CD14-positive monocyte (primary cell): ENCODE results near the gene NFKBIE. TPM values are rescaled to one million over a fixed set of nuclear protein-coding genes. Genes with fewer than 3 reads are reported as not detected.

ENCODE experiments used
- DNase-seq, 3 donors: peaks; one replicate each; pipeline ENCODE4 v3.0.0-alpha.2; 2011 to 2022
- H2AFZ ChIP-seq: 2 replicates; pipeline ENCODE4 v1.6.0; 2012; ENCODE audit warnings: mild to moderate bottlenecking, low read depth, low read length, inconsistent platforms; ENCODE audit not compliant: insufficient read depth, poor library complexity, severe bottlenecking
- H3K27ac ChIP-seq, 2 donors: 1 replicate in 1 of 2; 2 replicates in 1 of 2; pipeline ENCODE4 v1.5.1; 2012 to 2013; ENCODE audit warnings: low read length in 2 of 2, control low read depth in 1 of 2, inconsistent platforms in 1 of 2, low read depth in 1 of 2, mild to moderate bottlenecking in 1 of 2
- H3K27me3 ChIP-seq, 2 donors: one replicate each; pipeline versions ENCODE4 v1.6.0 to v1.6.1; 2011 to 2013; ENCODE audit warnings: low read length in 2 of 2; ENCODE audit not compliant: control insufficient read depth in 2 of 2, insufficient read depth in 2 of 2
- H3K36me3 ChIP-seq, 2 donors: replicated peaks in 1 of 2; 1 replicate in 1 of 2; 2 replicates in 1 of 2; pipeline versions ENCODE4 v1.5.1 to v1.6.1; 2012 to 2013; ENCODE audit warnings: low read length in 2 of 2, control low read depth in 1 of 2, inconsistent platforms in 1 of 2, mild to moderate bottlenecking in 1 of 2; ENCODE audit not compliant: insufficient read depth in 2 of 2, control insufficient read depth in 1 of 2
- H3K4me1 ChIP-seq, 2 donors: 1 replicate in 1 of 2; 2 replicates in 1 of 2; pipeline versions ENCODE4 v1.5.1 to v1.6.1; 2012 to 2013; ENCODE audit warnings: low read length in 2 of 2, control low read depth in 1 of 2, inconsistent platforms in 1 of 2, mild to moderate bottlenecking in 1 of 2, moderate library complexity in 1 of 2; ENCODE audit not compliant: insufficient read depth in 2 of 2, control insufficient read depth in 1 of 2
- H3K4me2 ChIP-seq: replicated peaks from 2 replicates; pipeline ENCODE3; 2012; ENCODE audit warnings: low read length, moderate library complexity, mild to moderate bottlenecking; ENCODE audit not compliant: poor library complexity, severe bottlenecking; ENCODE audit errors: extremely low read depth
- H3K4me3 ChIP-seq, 3 experiments: fragments of 200-600 bp in 1 of 3; sonication (generic) in 1 of 3; replicated peaks in 1 of 3; 1 replicate in 2 of 3; 2 replicates in 1 of 3; pipeline ENCODE4 v1.5.1; 2011 to 2013; ENCODE audit warnings: low read length in 3 of 3, mild to moderate bottlenecking in 3 of 3, control low read depth in 2 of 3, low read depth in 2 of 3, inconsistent platforms in 1 of 3, moderate library complexity in 1 of 3
- H3K79me2 ChIP-seq: 2 replicates; pipeline ENCODE4 v1.6.0; 2012; ENCODE audit warnings: mild to moderate bottlenecking, control low read depth, inconsistent platforms, low read length, moderate library complexity; ENCODE audit not compliant: insufficient read depth
- H3K9ac ChIP-seq: 2 replicates; pipeline ENCODE4 v1.6.0; 2017; ENCODE audit warnings: low read length, mild to moderate bottlenecking; ENCODE audit not compliant: insufficient read depth, poor library complexity, severe bottlenecking
- H3K9me3 ChIP-seq, 2 donors: replicated peaks in 1 of 2; 1 replicate in 1 of 2; 2 replicates in 1 of 2; pipeline versions ENCODE4 v1.5.1 to v1.6.1; 2012 to 2013; ENCODE audit warnings: low read length in 2 of 2, control low read depth in 1 of 2; ENCODE audit not compliant: control insufficient read depth in 1 of 2, insufficient read depth in 1 of 2
- H4K20me1 ChIP-seq: 2 replicates; pipeline ENCODE4 v1.6.0; 2012; ENCODE audit warnings: mild to moderate bottlenecking, low read length, control low read depth, moderate library complexity; ENCODE audit not compliant: insufficient read depth
- H3K27ac Mint-ChIP-seq, 7 donors: one replicate each; pipeline ENCODE4 v1.8.0; 2020; ENCODE audit warnings: mild to moderate bottlenecking in 7 of 7, mixed read lengths in 7 of 7, moderate library complexity in 6 of 7, inconsistent platforms in 2 of 7
- H3K27me3 Mint-ChIP-seq, 3 donors: one replicate each; pipeline ENCODE4 v1.8.0; 2021 to 2022; ENCODE audit warnings: low read depth in 3 of 3, mild to moderate bottlenecking in 3 of 3, mixed read lengths in 3 of 3, moderate library complexity in 3 of 3, inconsistent platforms in 1 of 3
- H3K36me3 Mint-ChIP-seq, 2 donors: one replicate each; pipeline ENCODE4 v1.8.0; 2020; ENCODE audit warnings: mixed read lengths in 2 of 2, inconsistent platforms in 1 of 2, mild to moderate bottlenecking in 1 of 2
- H3K4me1 Mint-ChIP-seq: one replicate; pipeline ENCODE4 v1.8.0; 2020; ENCODE audit warnings: mild to moderate bottlenecking, mixed read lengths
- H3K4me3 Mint-ChIP-seq, 2 donors: one replicate each; pipeline ENCODE4 v1.8.0; 2020; ENCODE audit warnings: mild to moderate bottlenecking in 2 of 2, mixed read lengths in 2 of 2, moderate library complexity in 1 of 2
- H3K9me3 Mint-ChIP-seq, 7 donors: one replicate each; pipeline ENCODE4 v1.8.0; 2020 to 2022; ENCODE audit warnings: mixed read lengths in 7 of 7, mild to moderate bottlenecking in 6 of 7, moderate library complexity in 6 of 7, inconsistent platforms in 2 of 7
- CTCF ChIP-seq: fragments of 200-600 bp; IDR thresholded peaks from one replicate; pipeline ENCODE4 v1.8.0; 2022; ENCODE audit warnings: antibody characterized with exemption, mild to moderate bottlenecking
- WGBS: methylation state at CpG from one replicate; pipeline ENCODE4 v1.1.5; 2013; ENCODE audit warnings: missing lambda C conversion rate; ENCODE audit not compliant: insufficient coverage; 5-methylcytosine and 5-hydroxymethylcytosine counted together
- intact Hi-C, 2 donors: fragments of 100-400 bp; cut with micrococcal nuclease; formaldehyde crosslinking; loops; one replicate each; pipeline versions ENCODE4 v1.15.0 to v1.15.1; 2023
- polyA plus RNA-seq, 3 donors: library from polyadenylated mRNA; depleted of rRNA in 1 of 3; unstranded in 2 of 3; stranded (reverse) in 1 of 3; fragments of 300-500 nt in 2 of 3; fragments of >200 nt in 1 of 3; fragmentation: Illumina TruSeq in 2 of 3; gene quantifications; 1 replicate in 2 of 3; 2 replicates in 1 of 3; pipeline ENCODE4 v1.2.3, GENCODE V29; 2012 to 2021

NFKBIE gene
- polyA plus RNA-seq, 3 donors, result 19.9 to 108 (median 23.2) TPM

GRCh38 chr6:44226368-44227147 lies 38.8 kb downstream of the NFKBIE start:
- WGBS, result 66% methylated on average over 9 of the region's 15 CpGs
- peaks cover 13 to 21% of the 10 kb centered on the region in 2 donors for H3K36me3 Mint-ChIP-seq
- H3K4me1 Mint-ChIP-seq, result peaks cover 56% of the 10 kb centered on the region
- Histone ChIP-seq H3K9me3 (no peaks in the 10 kb centered on the region), H3K27me3 (peaks cover 0 to 7% of the 10 kb centered on the region in 2 donors), H3K79me2 (peaks cover 21% of the 10 kb centered on the region), H3K4me2 (no peak overlapping the region), H3K27ac (peak overlapping the region; percentile 7 to 41), H4K20me1 (peaks cover 11% of the 10 kb centered on the region), H3K36me3 (peaks cover 0 to 14% of the 10 kb centered on the region in 2 donors), H3K4me3 (no peak overlapping the region), H2AFZ (no peak overlapping the region), H3K4me1 (peaks cover 43 to 47% of the 10 kb centered on the region in 2 donors), H3K9ac (no peak overlapping the region)
- H3K27ac Mint-ChIP-seq, result peak overlapping the region in 2 of 7 donors; percentile 42 to 57
- H3K9me3 Mint-ChIP-seq, result peaks cover 0 to 2% (median 0%) of the 10 kb centered on the region in 7 donors
- TF ChIP-seq CTCF, result no peak
- H3K4me3 Mint-ChIP-seq, result peak overlapping the region in 1 of 2 donors; percentile 24
- peak in 2 of 3 donors; percentile 25 to 30 for DNase-seq
- peaks cover 3 to 17% (median 5%) of the 10 kb centered on the region in 3 donors for H3K27me3 Mint-ChIP-seq
- intact Hi-C loops, result no loop called here

GRCh38 chr6:44225579-44226325 lies 39.6 kb downstream of the NFKBIE start:
- Mint-ChIP-seq H3K36me3 (peaks cover 11 to 14% of the 10 kb centered on the region in 2 donors), H3K4me1 (peaks cover 58% of the 10 kb centered on the region), H3K4me3 (peak overlapping the region in 1 of 2 donors; percentile 24), H3K9me3 (peaks cover 0 to 2% (median 0%) of the 10 kb centered on the region in 7 donors), H3K27me3 (peaks cover 5 to 17% (median 5%) of the 10 kb centered on the region in 3 donors), H3K27ac (peak overlapping the region in 2 of 7 donors; percentile 42 to 57)
- 81% methylated on average over 6 of the region's 8 CpGs for WGBS
- no peak for DNase-seq
- peaks cover 0 to 11% of the 10 kb centered on the region in 2 donors for H3K36me3 ChIP-seq
- H3K9me3 ChIP-seq, result no peaks in the 10 kb centered on the region
- peaks cover 0 to 7% of the 10 kb centered on the region in 2 donors for H3K27me3 ChIP-seq
- H3K27ac ChIP-seq, result peak overlapping the region; percentile 7 to 41
- intact Hi-C loops, result no loop called here
- no peak overlapping the region for H3K9ac ChIP-seq
- no peak overlapping the region for H3K4me2 ChIP-seq
- H4K20me1 ChIP-seq, result peaks cover 11% of the 10 kb centered on the region
- no peak for TF ChIP-seq CTCF
- peaks cover 21% of the 10 kb centered on the region for H3K79me2 ChIP-seq
- no peak overlapping the region for H3K4me3 ChIP-seq
- no peak overlapping the region for H2AFZ ChIP-seq
- peaks cover 49 to 54% of the 10 kb centered on the region in 2 donors for H3K4me1 ChIP-seq
